Fibroblast of skin of scalp (primary cell): ENCODE data around the gene NUPR2.
"Not testable (repeated sequence)": the region's sequence is repeated elsewhere in the genome, so short reads cannot be mapped to it uniquely, and the experiment has no call there.

Source experiments
- DNase-seq: peaks from one replicate; pipeline ENCODE4 v3.0.0-alpha.2; 2013

The NUPR2 gene

GRCh38 chr7:56083150-56083785 lies 32.9 kb downstream of the NUPR2 start:
- no peak for DNase-seq

- DNase-seq: no peak
Measured at GRCh38 chr7:56081626-56082340, 34.4 kb downstream of the NUPR2 start.

- not testable (repeated sequence) for DNase-seq
Measured at GRCh38 chr7:56080726-56081435, 35.3 kb downstream of the NUPR2 start.

GRCh38 chr7:56079450-56080185 lies 36.6 kb downstream of the NUPR2 start:
- peak; percentile 34 for DNase-seq

GRCh38 chr7:56078196-56078595 lies 38.0 kb downstream of the NUPR2 start:
- DNase-seq: no peak

- no peak for DNase-seq
Measured at GRCh38 chr7:56077681-56078080, 38.5 kb downstream of the NUPR2 start.

GRCh38 chr7:56074371-56074791 lies 41.8 kb downstream of the NUPR2 start:
- peak; percentile 77 for DNase-seq

- not testable (repeated sequence) for DNase-seq
Measured at GRCh38 chr7:56066376-56066775, 49.8 kb downstream of the NUPR2 start.
